Loucy (cell line): ENCODE results near the gene MAVS.

Experiments
- EZH2phosphoT487 ChIP-seq: fragments of 200-600 bp; IDR thresholded peaks from 2 replicates; pipeline ENCODE4 v1.6.1; 2018; ENCODE audit warnings: antibody characterized with exemption, mild to moderate bottlenecking, moderate library complexity, borderline replicate concordance
- TF ChIP-seq, protein P1 (sequence below): fragments of 200-600 bp; sonication (generic); conservative IDR thresholded peaks from 2 replicates; pipeline ENCODE4 v1.5.1; 2014; ENCODE audit warnings: mild to moderate bottlenecking, antibody characterized with exemption, low read length

DNA sequence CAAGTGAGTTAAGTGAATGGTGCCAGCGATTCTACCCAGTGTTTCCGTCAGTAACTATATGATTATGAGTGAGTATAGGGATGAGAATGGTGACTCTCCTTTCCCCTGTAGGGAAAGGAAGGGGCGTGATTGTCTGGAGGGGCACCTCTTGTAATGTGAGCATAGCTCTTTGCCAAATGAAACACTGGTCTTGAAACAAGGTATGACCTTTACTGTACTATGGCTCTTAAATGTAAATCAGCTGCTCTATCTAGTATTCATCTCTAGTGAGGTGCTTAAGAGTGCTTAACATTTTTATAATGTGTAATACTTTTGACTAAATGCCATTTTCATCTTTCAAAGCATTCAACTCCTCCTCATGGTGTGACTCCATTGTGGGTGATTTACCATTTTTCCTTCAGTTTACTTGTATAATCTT is 53.6 kb downstream of the MAVS start:
- TF ChIP-seq, protein P1, sequence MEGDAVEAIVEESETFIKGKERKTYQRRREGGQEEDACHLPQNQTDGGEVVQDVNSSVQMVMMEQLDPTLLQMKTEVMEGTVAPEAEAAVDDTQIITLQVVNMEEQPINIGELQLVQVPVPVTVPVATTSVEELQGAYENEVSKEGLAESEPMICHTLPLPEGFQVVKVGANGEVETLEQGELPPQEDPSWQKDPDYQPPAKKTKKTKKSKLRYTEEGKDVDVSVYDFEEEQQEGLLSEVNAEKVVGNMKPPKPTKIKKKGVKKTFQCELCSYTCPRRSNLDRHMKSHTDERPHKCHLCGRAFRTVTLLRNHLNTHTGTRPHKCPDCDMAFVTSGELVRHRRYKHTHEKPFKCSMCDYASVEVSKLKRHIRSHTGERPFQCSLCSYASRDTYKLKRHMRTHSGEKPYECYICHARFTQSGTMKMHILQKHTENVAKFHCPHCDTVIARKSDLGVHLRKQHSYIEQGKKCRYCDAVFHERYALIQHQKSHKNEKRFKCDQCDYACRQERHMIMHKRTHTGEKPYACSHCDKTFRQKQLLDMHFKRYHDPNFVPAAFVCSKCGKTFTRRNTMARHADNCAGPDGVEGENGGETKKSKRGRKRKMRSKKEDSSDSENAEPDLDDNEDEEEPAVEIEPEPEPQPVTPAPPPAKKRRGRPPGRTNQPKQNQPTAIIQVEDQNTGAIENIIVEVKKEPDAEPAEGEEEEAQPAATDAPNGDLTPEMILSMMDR, result no peak
- TF ChIP-seq EZH2phosphoT487, result no peak
